Stimulated activated CD4-positive, alpha-beta T cell treated with anti-CD3 and anti-CD28 coated beads, TNF-alpha, amount 100 ng/mL, for 1 hour (primary cell): Measurements from ENCODE around the gene SERTAD4.

ENCODE experiments used
- DNase-seq, 3 donors: peaks; one replicate each; pipeline ENCODE4 v3.0.0-alpha.2; 2020; ENCODE audit warnings: low read depth in 3 of 3, low spot score in 1 of 3

The SERTAD4 gene

DNA sequence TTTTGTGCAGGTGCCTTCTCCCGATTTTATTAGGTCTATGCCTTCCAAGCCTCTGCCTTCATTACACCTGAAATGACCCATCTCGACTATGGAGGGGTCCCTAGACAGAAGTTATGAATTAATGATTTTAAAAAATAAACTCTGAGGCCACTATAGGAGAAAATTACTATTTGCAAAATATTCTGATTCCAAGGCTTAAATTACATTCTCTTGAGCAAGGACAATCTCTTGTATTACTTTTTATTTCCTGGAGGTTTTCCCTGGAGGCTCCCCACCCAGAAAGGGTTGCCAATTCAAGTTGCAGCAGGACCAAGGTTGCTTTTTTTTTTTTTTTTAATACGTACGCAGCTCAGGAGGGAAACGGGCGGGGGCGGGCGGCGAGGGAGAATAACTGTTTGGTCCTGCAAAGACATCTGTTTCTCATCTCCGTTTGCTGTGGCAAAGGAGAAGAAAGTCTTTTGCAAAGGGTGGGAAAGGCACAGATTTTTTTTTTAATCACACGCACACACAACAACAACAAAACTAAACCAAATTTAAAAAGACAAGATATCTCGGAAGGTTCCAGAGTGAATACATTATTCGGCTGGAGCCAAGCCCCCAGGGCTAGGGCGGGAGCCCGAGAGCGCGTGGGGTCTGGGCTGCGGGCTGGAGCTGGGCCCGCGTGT, 618 bp upstream of the SERTAD4 start:
- DNase-seq: no peak

GRCh38 chr1:210233216-210233494, 559 bp downstream of the SERTAD4 start:
- DNase-seq: no peak

DNA sequence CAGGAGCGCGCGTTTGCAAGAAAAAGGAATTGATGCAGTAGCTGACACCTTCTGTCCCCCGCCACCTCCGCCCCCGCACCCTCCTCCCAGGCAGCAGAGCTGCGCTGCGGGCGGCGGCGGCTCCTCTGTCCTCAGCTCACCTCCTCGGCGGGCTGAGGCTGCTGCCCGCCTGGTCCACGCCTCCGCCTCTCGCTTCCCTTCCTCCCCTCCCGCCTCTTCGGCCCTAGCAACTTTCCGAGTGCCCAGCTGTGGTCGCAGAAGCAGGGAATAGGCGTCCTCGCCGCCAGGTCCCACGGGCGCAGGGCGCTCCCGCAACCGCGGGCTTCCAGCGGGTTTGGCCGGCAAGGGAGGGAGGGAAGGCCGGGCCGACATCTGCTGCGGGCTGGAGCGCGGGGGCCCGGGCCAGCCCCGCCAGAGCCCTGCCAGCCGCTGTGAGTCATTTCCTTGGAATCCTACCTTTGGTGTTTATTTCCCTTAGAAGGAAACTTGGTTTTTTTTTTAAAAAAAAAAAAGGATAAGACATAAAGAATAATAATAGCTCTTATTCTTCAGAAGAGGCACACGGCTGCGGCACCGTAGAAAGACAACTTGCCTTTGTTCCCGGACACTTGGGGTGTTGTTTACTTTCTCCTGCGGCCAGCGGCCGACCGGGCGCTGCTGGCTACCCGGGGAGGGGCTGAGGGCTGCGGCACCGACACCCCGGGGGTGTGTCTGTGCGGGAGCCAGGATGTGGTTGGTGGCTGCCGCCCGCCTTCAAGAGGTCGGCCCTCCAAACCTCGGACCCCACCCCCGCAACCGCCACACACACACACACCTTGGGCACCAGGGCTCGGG, 1.1 kb downstream of the SERTAD4 start:
- no peak for DNase-seq

DNA sequence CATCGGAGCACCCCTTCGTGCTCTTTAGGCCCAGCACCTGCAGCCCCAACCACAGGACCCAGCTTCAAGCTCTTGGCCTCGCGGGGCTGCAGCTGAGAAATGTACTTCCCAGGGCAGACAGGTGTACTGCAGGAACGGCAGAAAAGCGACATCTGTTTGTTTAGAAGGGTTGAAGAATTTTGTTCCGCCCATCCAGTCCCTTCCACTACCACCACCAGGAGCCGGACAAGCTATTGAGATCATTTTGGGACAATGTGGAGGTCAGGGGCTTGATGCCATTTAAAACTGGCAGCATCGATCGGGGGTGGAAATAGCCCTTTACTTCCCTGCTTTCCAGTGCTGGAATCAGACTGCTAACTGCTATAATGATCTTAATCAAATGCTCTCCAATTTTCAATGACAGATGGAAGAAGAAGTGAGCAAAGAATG, 1.7 kb downstream of the SERTAD4 start:
- DNase-seq: no peak

DNA sequence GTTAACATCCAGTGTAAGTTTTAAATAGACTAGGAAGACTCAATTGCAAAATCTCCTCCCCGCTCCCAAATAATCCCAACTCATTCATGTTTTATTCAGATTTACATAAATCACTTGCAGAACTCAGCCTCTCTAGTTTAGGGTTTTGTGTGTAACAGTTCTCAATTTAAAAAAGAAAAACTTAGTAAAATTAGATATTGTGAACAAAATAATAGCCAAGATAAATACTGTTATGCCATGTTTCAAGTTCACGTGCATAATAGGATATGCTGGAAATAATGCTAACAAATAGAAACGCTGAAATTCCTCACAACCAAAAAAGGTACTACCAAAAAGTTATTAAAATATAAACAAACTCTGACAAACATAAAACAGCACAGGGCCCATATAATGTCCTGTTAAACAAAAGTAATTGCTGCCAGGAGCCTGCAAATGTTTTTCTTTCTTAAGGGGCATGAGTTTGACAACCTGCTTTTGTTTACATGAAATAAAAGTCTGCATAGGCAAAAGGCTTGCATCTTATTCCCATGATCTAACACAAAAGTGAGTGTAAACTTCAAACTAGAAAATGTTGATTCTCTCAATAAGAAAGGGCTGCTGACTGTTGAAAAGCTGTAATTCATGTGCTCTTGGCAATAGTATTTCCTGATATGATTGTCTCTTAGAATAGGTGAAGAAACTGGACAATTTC, 2.9 kb downstream of the SERTAD4 start:
- no peak for DNase-seq

- no peak for DNase-seq
Measured at GRCh38 chr1:210236386-210236839, 3.8 kb downstream of the SERTAD4 start.

DNA sequence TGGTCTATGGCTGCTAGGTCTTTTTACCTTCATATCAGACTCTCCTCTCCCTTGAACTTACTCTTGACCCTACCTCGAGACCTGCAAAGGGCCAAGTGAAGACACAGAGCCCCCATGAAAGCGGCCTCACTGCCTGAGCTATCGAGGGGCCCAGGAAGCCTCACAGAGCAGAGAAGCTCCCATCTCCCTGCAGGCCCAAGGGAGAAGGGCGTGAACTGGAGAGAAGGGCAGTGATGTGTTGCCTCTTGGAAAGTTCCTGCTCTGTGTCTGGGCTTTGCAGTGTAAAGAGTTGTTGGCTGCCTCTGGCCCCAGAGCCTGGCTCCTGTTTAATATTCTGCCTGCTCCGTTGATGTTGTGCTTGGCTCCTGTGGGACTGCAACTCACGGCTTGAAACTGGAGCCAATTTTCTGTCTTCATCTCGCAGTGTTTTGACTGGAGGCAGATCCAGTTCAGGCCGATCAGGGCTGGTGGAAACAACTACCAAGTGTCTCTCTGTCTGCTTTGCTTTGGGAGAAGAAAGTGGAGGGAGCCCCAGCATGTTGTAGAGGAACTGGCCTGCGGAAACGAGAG, 4.3 kb downstream of the SERTAD4 start:
- DNase-seq: no peak

DNA sequence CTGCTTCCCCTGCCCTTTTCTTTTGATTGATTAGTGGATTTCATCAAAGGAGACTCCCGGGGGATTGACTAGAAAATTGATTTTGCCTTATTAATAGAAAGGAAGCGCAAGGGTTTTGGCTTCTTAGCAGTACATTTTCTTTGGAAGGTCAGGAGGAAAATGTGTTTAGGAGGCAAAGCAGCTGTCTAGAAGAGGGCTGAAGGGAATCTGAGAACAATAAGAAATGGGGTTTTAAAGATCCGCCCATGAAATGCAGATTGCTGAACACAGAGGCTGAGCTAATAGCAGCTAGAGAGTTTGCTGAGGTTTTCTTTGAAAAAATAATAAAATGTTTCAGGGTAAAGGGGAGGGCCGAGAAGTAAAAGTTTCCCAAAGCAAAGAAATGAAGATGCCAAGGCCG, 4.9 kb downstream of the SERTAD4 start:
- DNase-seq: no peak

- DNase-seq: no peak
Measured at GRCh38 chr1:210237981-210238380, 5.4 kb downstream of the SERTAD4 start.

DNA sequence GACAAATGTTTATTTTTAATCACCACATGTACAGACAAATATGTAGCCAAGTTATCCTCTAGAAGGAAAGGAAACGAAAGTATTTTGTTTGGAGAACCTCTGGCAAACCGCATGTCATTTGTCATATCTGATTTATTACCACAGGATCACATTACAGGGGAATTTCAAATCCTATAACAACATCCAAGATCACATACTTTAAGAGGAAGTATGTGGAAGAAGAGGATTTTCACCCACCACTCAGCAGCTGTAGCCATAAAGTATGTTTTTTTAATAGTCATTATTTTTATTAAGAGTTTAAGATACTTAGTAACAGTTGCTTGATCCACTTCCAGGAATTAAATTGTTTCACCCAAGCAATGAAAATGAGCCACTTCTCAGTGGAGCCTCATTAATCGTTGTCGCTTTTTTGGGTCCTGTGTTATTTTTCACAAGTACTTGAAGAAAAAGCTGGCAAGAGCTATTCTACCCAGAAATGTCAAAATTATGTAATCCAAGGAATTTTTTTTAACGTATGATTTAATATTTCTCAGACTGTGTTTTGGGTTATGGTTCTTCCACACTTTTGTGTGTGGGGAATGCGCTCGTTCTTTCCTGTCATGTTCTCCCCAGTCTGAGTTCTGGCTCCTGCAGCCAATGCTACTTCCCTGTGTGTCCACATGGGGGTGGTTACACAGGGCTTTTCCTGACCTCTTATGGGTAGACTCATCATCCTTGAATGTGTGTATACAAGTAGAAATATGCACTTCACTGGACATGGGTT, 6.9 kb downstream of the SERTAD4 start:
- no peak for DNase-seq

DNA sequence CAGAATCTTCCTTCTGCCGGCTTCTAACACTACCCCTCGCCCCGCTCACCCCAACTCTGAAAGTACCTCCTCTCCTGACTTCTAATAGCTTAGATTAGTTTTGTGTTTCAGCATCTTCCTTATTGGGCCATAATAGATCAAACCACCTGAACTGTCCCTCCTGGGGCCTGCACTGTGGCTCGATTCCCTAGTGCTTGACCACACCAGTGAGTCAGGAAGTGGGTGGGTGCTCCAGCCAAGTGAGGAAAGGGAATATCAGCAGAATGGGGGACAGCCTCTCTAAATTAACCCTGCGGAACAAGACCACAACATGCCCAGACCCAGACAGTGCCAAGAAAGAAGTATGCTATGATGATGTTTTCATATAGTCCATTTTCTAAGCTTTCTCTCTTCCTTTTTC, 8.5 kb downstream of the SERTAD4 start:
- DNase-seq: no peak

GRCh38 chr1:210244746-210245367, 12.3 kb downstream of the SERTAD4 start:
- DNase-seq: no peak

- DNase-seq: no peak
Measured at GRCh38 chr1:210246447-210246846, 13.9 kb downstream of the SERTAD4 start.

GRCh38 chr1:210248341-210248740, 15.7 kb downstream of the SERTAD4 start:
- DNase-seq: no peak

DNA sequence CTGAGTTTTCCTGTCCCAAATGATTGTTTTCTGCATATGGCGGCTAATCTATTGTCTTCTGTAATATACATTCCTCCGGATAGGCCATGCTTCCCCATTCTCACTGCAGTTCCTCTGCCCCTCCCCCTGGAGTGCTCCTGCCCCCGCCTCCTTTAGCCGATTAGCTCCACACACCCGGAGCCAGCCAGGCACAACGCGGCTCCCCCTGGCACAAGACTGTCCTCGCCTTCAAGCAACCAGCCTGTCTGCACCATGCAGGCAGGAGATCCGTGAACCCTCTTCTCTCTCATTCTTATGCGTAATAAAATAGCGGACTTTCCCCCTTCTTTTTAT, 18.0 kb downstream of the SERTAD4 start:
- no peak for DNase-seq

GRCh38 chr1:210250998-210251679, 18.5 kb downstream of the SERTAD4 start:
- DNase-seq: no peak

DNA sequence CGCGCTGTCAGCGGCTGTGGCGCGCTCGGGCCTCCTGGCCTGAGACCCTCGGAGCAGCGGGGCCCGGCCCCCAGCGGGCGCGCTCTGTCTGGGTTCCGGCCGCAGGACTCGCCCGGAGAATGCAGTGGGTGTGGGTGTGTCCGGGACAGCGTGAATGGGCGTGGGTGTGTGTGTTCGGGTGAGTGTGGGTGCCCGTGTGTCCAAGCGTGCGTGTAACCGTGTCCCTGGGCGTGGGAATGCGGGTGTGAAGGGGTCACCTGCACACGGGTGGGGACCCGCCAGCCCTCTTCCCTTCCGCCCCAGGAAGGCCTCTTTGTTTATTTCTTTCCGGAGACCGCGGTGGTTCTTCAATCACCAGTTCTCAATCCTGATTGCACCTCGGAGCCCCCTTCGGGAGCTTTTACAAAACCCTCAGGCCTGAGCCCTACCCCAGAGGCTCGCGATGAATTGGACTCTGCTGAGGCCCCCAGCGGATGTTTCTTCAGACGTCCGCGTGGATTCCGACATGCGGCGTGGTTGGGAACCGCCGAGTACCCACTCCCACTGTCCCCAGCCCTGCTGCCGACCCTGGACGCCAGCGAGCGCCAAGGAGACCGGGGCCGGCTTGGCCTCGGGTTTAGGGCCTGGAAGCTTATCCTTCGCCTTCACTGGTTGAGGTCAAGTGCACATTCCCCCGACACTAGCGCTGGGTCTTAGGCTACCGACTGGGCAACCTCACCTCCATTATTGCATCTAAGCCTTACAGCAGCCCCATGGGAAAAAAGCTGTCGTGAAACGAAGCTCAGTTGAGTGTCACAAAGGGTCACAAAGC, 19.3 kb downstream of the SERTAD4 start:
- no peak for DNase-seq

GRCh38 chr1:210252621-210253051, 20.0 kb downstream of the SERTAD4 start:
- DNase-seq: no peak

GRCh38 chr1:210254298-210254697, 21.7 kb downstream of the SERTAD4 start:
- no peak for DNase-seq
